DOHH2 (cell line): ENCODE measurements around the gene FGA.

Source experiments
- H3F3A ChIP-seq: fragments of 200-600 bp; sonication (generic), shearing (Covaris generic); 2 replicates; pipeline ENCODE4 v1.6.0; 2016; ENCODE audit warnings: antibody characterized with exemption, mild to moderate bottlenecking; ENCODE audit not compliant: control insufficient read depth, insufficient read depth
- H3K27ac ChIP-seq: fragments of 200-600 bp; sonication (generic); 2 replicates; pipeline ENCODE4 v1.5.1; 2014; ENCODE audit warnings: low read depth, mild to moderate bottlenecking, low read length, moderate library complexity
- H3K27me3 ChIP-seq: fragments of 200-600 bp; sonication (generic); 2 replicates; pipeline ENCODE4 v1.6.1; 2014; ENCODE audit warnings: mild to moderate bottlenecking, low read length, mixed read lengths; ENCODE audit not compliant: control insufficient read depth
- H3K36me3 ChIP-seq: fragments of 200-600 bp; sonication (generic); 2 replicates; pipeline ENCODE4 v1.6.1; 2014; ENCODE audit warnings: mild to moderate bottlenecking, low read length, moderate library complexity, mixed read lengths; ENCODE audit not compliant: control insufficient read depth
- H3K4me1 ChIP-seq: fragments of 200-600 bp; sonication (generic); 2 replicates; pipeline ENCODE4 v1.6.1; 2014; ENCODE audit warnings: mild to moderate bottlenecking, low read length, mixed read lengths; ENCODE audit not compliant: control insufficient read depth
- H3K4me2 ChIP-seq: fragments of 200-600 bp; sonication (generic); 2 replicates; pipeline ENCODE4 v1.6.0; 2014; ENCODE audit warnings: mild to moderate bottlenecking, low read length, moderate library complexity
- H3K4me3 ChIP-seq: fragments of 200-600 bp; sonication (generic); 2 replicates; pipeline ENCODE4 v1.5.1; 2014; ENCODE audit warnings: mild to moderate bottlenecking, low read length, mixed read lengths
- H3K79me2 ChIP-seq: fragments of 200-600 bp; sonication (generic); 2 replicates; pipeline ENCODE4 v1.6.1; 2014; ENCODE audit warnings: mild to moderate bottlenecking, low read length, mixed read lengths; ENCODE audit not compliant: control insufficient read depth
- H3K9me2 ChIP-seq: fragments of 200-600 bp; sonication (generic); replicated peaks from 2 replicates; pipeline ENCODE4 v1.6.1; 2014; ENCODE audit warnings: mild to moderate bottlenecking, low read length, mixed read lengths; ENCODE audit not compliant: control insufficient read depth
- H3K9me3 ChIP-seq: fragments of 200-600 bp; sonication (generic); 2 replicates; pipeline ENCODE4 v1.6.1; 2014; ENCODE audit warnings: antibody characterized with exemption, low read length, mixed read lengths; ENCODE audit not compliant: control insufficient read depth, insufficient read depth
- H4K20me1 ChIP-seq: fragments of 200-600 bp; sonication (generic); 2 replicates; pipeline ENCODE4 v1.6.0; 2014; ENCODE audit warnings: low read depth, mild to moderate bottlenecking, antibody characterized with exemption, low read length, moderate library complexity; ENCODE audit not compliant: control insufficient read depth, insufficient read depth
- EZH2phosphoT487 ChIP-seq: fragments of 200-600 bp; sonication (generic); IDR thresholded peaks from 2 replicates; pipeline ENCODE4 v1.6.1; 2017; ENCODE audit warnings: borderline replicate concordance, mild to moderate bottlenecking, antibody characterized with exemption, low read length, moderate library complexity, mixed read lengths
- TF ChIP-seq, protein P1 (sequence below): fragments of 200-600 bp; sonication (generic); IDR thresholded peaks from one replicate; pipeline ENCODE4 v1.5.1; 2014; ENCODE audit warnings: antibody characterized with exemption, mild to moderate bottlenecking, low read depth, low read length; ENCODE audit not compliant: poor library complexity, severe bottlenecking

FGA gene

DNA sequence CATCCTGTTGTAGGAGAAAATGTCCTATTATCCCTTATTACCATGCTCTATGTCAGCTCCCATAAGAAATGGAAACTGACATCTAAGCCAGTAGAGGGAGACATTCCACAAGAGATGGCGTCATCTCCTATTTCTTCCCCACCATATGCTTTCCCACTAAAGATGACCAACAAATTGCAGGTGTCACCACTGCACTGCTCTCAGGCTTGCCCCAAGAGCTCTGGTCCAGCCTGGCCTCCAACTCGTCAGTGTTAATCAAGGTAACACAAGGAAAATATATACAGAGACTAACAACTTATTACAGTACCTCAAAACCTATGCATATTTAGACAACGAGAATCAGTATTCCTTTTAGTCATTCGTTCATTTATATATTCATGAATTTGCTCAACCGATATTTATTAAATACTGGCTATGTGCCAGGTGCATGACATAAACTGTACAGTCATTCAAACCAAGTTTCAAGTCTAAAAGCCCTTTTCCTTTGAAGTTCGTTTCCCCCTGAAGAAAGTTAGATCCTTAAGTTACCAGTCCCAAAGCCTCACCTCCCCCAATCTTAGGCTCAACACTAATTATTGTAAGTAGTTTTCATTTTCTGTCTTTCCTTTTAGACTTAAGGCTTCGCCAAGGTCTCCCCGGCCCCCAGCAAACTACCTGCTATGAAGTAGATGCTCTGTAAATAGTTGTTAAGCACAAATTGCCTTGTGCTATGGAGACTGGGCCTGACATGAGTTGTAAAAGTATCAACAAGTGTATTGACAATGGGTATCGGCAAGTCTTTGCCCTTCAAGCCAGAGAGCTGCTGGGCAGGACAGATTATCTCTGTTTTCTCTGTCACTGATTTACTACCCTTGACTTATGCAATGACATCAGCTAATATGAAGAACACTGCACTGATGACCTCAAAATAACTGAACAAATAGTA, 30.8 kb downstream of the FGA start:
- no peak overlapping the region for H3K4me3 ChIP-seq
- H3K27ac ChIP-seq, result no peak overlapping the region
- H4K20me1 ChIP-seq, result no peaks in the 10 kb centered on the region
- H3K4me1 ChIP-seq, result no peaks in the 10 kb centered on the region
- TF ChIP-seq, protein P1, sequence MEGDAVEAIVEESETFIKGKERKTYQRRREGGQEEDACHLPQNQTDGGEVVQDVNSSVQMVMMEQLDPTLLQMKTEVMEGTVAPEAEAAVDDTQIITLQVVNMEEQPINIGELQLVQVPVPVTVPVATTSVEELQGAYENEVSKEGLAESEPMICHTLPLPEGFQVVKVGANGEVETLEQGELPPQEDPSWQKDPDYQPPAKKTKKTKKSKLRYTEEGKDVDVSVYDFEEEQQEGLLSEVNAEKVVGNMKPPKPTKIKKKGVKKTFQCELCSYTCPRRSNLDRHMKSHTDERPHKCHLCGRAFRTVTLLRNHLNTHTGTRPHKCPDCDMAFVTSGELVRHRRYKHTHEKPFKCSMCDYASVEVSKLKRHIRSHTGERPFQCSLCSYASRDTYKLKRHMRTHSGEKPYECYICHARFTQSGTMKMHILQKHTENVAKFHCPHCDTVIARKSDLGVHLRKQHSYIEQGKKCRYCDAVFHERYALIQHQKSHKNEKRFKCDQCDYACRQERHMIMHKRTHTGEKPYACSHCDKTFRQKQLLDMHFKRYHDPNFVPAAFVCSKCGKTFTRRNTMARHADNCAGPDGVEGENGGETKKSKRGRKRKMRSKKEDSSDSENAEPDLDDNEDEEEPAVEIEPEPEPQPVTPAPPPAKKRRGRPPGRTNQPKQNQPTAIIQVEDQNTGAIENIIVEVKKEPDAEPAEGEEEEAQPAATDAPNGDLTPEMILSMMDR, result peak; percentile 65
- no peak for TF ChIP-seq EZH2phosphoT487
- H3K4me2 ChIP-seq, result no peak overlapping the region
- H3K36me3 ChIP-seq, result no peaks in the 10 kb centered on the region
- no peaks in the 10 kb centered on the region for H3K9me2 ChIP-seq
- no peaks in the 10 kb centered on the region for H3F3A ChIP-seq
- no peaks in the 10 kb centered on the region for H3K79me2 ChIP-seq
- no peaks in the 10 kb centered on the region for H3K27me3 ChIP-seq
- H3K9me3 ChIP-seq, result no peaks in the 10 kb centered on the region

DNA sequence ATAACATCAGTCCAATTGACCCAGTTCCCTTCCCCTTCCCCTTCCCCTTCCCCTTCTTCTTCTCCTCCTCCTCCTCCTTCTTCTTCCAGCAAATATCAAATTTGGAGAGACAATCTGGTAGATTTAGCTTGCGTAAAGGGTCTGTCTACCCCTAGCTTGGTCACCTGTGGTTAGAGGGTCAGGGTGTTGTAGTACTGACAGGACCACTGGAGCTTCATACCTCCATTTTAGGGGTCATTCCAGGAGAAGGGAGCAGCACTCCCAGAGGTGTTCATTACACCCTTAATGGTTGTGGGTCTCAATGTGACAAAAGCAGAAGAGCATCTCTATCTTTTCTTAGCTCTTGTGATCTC, 31.4 kb downstream of the FGA start:
- Histone ChIP-seq H3K4me1 (no peaks in the 10 kb centered on the region), H4K20me1 (no peaks in the 10 kb centered on the region), H3K9me3 (no peaks in the 10 kb centered on the region), H3K27ac (no peak overlapping the region), H3K27me3 (no peaks in the 10 kb centered on the region), H3K9me2 (no peaks in the 10 kb centered on the region), H3K4me2 (no peak overlapping the region), H3F3A (no peaks in the 10 kb centered on the region), H3K79me2 (no peaks in the 10 kb centered on the region), H3K4me3 (no peak overlapping the region), H3K36me3 (no peaks in the 10 kb centered on the region)
- no peak for TF ChIP-seq EZH2phosphoT487
- TF ChIP-seq, protein P1, result no peak

DNA sequence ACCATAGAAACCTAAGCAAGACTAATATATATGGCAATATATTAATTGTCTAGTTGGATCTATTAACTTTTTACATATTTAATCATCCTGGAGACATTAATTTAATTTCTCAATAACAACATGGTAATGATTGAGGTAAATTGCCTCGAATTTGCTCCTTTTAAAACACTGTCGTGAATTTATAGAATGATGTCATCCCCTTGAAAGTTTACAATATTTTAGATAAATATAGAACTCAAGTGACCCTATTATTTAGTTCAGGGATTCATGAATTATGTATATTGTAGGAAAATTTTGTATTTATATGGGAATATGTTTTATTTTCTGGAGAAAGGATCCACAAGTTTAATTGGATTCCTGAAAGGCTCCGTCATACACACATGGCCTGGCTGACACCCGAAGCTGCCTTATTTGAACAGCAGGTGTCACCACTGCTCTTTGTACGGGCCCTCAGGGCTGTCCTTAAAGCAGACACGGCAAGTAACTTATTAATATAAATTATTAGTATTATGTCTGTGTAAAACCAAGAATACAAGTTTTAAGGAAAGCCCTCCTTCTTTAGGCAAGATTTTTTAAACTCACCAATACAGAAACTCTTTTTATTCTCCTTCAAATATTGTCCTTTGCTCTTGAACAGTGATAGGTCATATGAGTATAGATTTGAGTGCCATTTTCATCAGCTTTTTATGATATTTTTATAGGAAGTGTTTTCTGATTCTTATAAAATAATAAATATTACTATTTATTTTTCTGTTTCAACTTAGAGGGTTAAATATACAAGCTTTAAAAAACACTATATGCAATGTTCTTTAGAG, 38.5 kb downstream of the FGA start:
- peaks cover 19% of the 10 kb centered on the region for H3K36me3 ChIP-seq
- H3K4me2 ChIP-seq, result no peak overlapping the region
- H3K27me3 ChIP-seq, result no peaks in the 10 kb centered on the region
- no peaks in the 10 kb centered on the region for H4K20me1 ChIP-seq
- no peak overlapping the region for H3K4me3 ChIP-seq
- TF ChIP-seq EZH2phosphoT487, result no peak
- TF ChIP-seq, protein P1, result peak; percentile 61
- no peak overlapping the region for H3K27ac ChIP-seq
- H3K4me1 ChIP-seq, result peaks cover 17% of the 10 kb centered on the region
- H3K9me2 ChIP-seq, result no peaks in the 10 kb centered on the region
- H3K9me3 ChIP-seq, result no peaks in the 10 kb centered on the region
- no peaks in the 10 kb centered on the region; the same call in 1 of the 2 replicates for H3F3A ChIP-seq
- peaks cover 25% of the 10 kb centered on the region for H3K79me2 ChIP-seq
